Esophagus squamous epithelium (tissue), 5 donors: ENCODE measurements around the gene TESPA1. TPM values are rescaled to one million over a fixed set of nuclear protein-coding genes. Genes with fewer than 3 reads are reported as not detected.
A peak's percentile ranks its signal among the peaks of the same experiment; 100 is the strongest.
"Not testable (repeated sequence)": the region's sequence is repeated elsewhere in the genome, so short reads cannot be mapped to it uniquely, and the experiment has no call there.

Source experiments
- DNase-seq: peaks from one replicate; lab custom pipeline; 2025; lab: John Stamatoyannopoulos, UW
- H3K27ac ChIP-seq, 4 donors: fragments of 200-600 bp; sonication (generic); one replicate each; pipeline ENCODE4 v1.5.1; 2016 to 2019; ENCODE audit warnings: mild to moderate bottlenecking in 1 of 4
- H3K27me3 ChIP-seq, 4 donors: fragments of 200-600 bp; sonication (generic); 1 replicate in 3 of 4; 2 replicates in 1 of 4; pipeline versions ENCODE4 v1.5.1 to v1.6.0; 2017 to 2021; ENCODE audit warnings: antibody characterized with exemption in 1 of 4
- H3K36me3 ChIP-seq, 3 donors: fragments of 200-600 bp; sonication (generic); one replicate each; pipeline ENCODE4 v1.5.1; 2016 to 2019
- H3K4me1 ChIP-seq, 3 donors: fragments of 200-600 bp; sonication (generic); one replicate each; pipeline ENCODE4 v1.5.1; 2017 to 2019
- H3K4me3 ChIP-seq, 4 donors: fragments of 200-600 bp; sonication (generic); 1 replicate in 3 of 4; 2 replicates in 1 of 4; pipeline ENCODE4 v1.5.1; 2016 to 2019; ENCODE audit warnings: mild to moderate bottlenecking in 2 of 4, moderate library complexity in 1 of 4
- H3K9me3 ChIP-seq, 3 donors: fragments of 200-600 bp; sonication (generic); one replicate each; pipeline ENCODE4 v1.5.1; 2016 to 2019
- POLR2A ChIP-seq, 4 donors: fragments of 450-650 bp; IDR thresholded peaks; one replicate each; pipeline ENCODE4 v1.6.1; 2017; ENCODE audit warnings: antibody characterized with exemption in 4 of 4, mild to moderate bottlenecking in 4 of 4, moderate library complexity in 3 of 4
- WGBS, 2 donors: methylation state at CpG; one replicate each; pipeline ENCODE4 v1.1.5; 2018; 5-methylcytosine and 5-hydroxymethylcytosine counted together
- intact Hi-C: fragments of 100-400 bp; cut with DNase I; formaldehyde crosslinking; loops from one replicate; pipeline ENCODE4 v1.15.0; 2022
- total RNA-seq, 4 donors: library from RNA; depleted of rRNA; stranded (reverse); fragments of >200 nt; gene quantifications; one replicate each; pipeline ENCODE4 v1.1.0, GENCODE V29; 2016
- TF ChIP-seq, protein P1 (sequence below), 6 experiments: fragments of 450-650 bp in 4 of 6; fragments of 200-600 bp in 2 of 6; sonication (generic) in 2 of 6; IDR thresholded peaks; one replicate each; pipeline ENCODE4 v1.5.1; 2016 to 2019; ENCODE audit warnings: antibody characterized with exemption in 6 of 6, mild to moderate bottlenecking in 4 of 6, moderate library complexity in 4 of 6
- donor health status: DM: yes; HTN: yes; CAD: no.

The TESPA1 gene
- total RNA-seq, 4 donors from 2014 or later: 0.31 to 6.7 (median 2.0) TPM; not detected in 1

DNA sequence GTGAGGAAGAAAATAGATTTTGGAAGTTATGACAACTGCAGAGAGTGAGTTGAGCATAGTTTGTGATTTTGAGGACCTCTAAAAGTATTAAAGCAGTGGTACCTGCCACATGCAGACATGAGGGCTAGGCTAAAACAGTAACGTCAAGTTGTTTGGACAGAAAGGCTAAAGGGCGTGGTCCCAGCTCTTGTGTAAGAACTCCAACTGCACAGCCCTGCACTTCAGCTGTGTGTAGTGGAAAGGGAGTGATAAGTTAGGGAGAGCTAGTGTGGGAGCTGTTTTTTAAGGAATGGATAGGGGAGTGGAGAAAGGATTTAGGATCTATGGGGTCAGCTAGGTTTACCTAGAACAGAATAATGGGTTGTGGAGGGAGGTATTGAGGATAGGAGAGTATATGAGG, 39.5 kb downstream of the TESPA1 start:
- 59 to 64% methylated on average over 2 of the region's 2 CpGs for WGBS, 2 donors
- intact Hi-C loops: no loop called here
- Histone ChIP-seq H3K4me3 (no peak overlapping the region), H3K27ac (no peak overlapping the region), H3K36me3 (no peaks in the 10 kb centered on the region), H3K9me3 (no peaks in the 10 kb centered on the region), H3K4me1 (peaks cover 0 to 7% (median 0%) of the 10 kb centered on the region in 3 donors), H3K27me3 (no peaks in the 10 kb centered on the region)
- TF ChIP-seq, protein P1, sequence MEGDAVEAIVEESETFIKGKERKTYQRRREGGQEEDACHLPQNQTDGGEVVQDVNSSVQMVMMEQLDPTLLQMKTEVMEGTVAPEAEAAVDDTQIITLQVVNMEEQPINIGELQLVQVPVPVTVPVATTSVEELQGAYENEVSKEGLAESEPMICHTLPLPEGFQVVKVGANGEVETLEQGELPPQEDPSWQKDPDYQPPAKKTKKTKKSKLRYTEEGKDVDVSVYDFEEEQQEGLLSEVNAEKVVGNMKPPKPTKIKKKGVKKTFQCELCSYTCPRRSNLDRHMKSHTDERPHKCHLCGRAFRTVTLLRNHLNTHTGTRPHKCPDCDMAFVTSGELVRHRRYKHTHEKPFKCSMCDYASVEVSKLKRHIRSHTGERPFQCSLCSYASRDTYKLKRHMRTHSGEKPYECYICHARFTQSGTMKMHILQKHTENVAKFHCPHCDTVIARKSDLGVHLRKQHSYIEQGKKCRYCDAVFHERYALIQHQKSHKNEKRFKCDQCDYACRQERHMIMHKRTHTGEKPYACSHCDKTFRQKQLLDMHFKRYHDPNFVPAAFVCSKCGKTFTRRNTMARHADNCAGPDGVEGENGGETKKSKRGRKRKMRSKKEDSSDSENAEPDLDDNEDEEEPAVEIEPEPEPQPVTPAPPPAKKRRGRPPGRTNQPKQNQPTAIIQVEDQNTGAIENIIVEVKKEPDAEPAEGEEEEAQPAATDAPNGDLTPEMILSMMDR (IDR thresholded peaks at IDR 0.05): no peak
- TF ChIP-seq POLR2A (IDR thresholded peaks at IDR 0.05): no peak
- DNase-seq: no peak

DNA sequence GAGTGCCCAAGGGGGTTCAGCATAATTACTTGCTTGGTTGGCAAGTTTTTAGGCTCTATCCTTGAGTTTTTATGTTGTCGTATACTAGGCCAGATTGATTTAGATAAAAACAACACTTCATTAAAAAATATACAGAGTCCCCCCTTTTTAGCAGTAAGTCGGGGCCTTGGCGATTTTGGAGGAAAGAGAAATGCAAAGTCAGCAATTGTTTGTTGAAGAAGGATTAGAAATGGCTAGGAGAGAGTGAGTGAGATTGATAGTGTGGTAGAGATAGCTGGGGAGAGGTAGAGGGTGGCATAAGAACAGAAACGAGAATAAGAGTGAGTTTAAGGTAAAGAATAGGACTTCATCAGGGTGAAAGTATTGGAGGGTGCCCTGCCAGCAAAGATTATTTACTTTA, 41.3 kb downstream of the TESPA1 start:
- DNase-seq, intact Hi-C loops, H3K4me1 ChIP-seq, H3K36me3 ChIP-seq, H3K27me3 ChIP-seq, H3K27ac ChIP-seq, H3K4me3 ChIP-seq, H3K9me3 ChIP-seq: not testable (repeated sequence)
- 55 to 71% methylated on average over 4 of the region's 4 CpGs for WGBS, 2 donors

DNA sequence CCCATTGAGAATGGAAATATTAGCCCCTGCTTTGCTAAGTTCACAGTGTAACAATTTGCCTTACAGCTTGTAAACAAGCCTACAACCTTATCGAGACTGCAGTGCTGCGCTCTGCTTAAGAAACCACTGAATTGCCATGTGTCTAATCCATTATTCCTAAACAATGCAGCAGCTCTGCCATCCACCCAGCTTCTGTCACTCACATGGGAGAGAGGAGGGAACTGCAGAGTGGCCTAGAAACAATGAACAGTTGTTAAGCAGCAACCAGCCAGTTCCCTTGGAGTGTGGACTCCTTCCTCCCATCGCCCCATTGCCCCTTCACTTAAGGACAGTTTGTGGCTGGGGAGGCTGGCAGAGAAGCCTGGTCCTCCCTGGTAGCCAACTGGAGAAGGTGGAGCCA, 42.9 kb downstream of the TESPA1 start:
- H3K4me1 ChIP-seq: peaks cover 0 to 17% (median 0%) of the 10 kb centered on the region in 3 donors
- no peak for DNase-seq
- H3K36me3 ChIP-seq: no peaks in the 10 kb centered on the region
- H3K27me3 ChIP-seq: no peaks in the 10 kb centered on the region
- intact Hi-C loops: no loop called here
- no peak overlapping the region for H3K4me3 ChIP-seq
- no peaks in the 10 kb centered on the region for H3K9me3 ChIP-seq
- no peak overlapping the region for H3K27ac ChIP-seq
- TF ChIP-seq POLR2A (IDR thresholded peaks at IDR 0.05): no peak
- TF ChIP-seq, protein P1 (IDR thresholded peaks at IDR 0.05): no peak
- WGBS, 2 donors: 81 to 100% methylated on average over 3 of the region's 3 CpGs

DNA sequence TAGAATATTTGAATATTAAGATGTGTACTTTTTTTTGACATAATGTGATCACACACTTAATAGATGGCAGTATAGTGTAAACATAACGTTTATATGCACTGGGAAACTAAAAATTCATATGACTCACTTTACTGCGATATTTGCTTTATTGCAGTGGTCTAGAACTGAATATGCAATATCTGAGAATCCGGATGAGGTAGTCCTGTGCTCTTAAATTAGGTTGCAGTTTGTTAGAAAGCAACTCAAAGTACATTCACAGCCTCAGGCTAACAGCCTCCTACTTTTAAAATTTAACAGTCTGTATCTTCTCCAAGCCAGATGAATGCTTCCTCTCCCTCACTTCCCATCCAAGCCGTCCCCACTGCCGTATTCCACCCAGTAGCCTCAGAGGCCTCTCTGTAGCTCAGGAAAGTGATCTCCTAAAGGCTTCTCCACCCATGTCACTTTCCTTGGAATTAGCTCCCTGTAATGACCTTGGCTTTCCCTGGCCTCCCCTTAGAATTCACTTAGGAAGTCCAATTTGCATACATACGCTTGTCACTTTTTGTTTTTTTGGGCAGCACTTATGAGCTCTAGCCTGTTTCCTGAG, 43.7 kb downstream of the TESPA1 start:
- no peak for DNase-seq
- H3K9me3 ChIP-seq: no peaks in the 10 kb centered on the region
- no peaks in the 10 kb centered on the region for H3K27me3 ChIP-seq
- peaks cover 0 to 25% (median 8%) of the 10 kb centered on the region in 3 donors for H3K4me1 ChIP-seq
- no peak overlapping the region for H3K4me3 ChIP-seq
- H3K36me3 ChIP-seq: no peaks in the 10 kb centered on the region
- WGBS, 2 donors: 62 to 64% methylated on average over 6 of the region's 6 CpGs
- intact Hi-C loops: no loop called here
- H3K27ac ChIP-seq: no peak overlapping the region
- TF ChIP-seq, protein P1 (IDR thresholded peaks at IDR 0.05): no peak
- TF ChIP-seq POLR2A (IDR thresholded peaks at IDR 0.05): no peak

DNA sequence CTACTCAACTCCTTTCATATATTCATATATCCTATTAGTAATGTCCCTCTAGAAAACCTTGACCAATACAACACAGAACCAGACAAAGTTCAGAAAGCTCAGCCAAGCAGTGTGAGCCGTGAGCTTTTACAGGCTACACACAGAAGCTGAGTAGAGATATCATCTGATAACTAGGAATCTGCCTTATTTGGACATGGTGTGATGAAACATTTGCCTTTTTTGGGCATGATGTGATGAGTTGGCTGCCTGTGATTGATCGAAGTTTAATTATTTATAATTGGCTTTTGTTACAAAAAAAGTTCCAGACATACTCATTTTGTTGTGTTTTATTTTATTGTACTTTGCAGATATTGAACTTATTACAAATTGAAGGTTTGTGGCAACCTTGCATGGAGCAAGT, 46.6 kb downstream of the TESPA1 start:
- Histone ChIP-seq H3K4me1 (peaks cover 8 to 48% (median 11%) of the 10 kb centered on the region in 3 donors), H3K36me3 (no peaks in the 10 kb centered on the region), H3K27me3 (no peaks in the 10 kb centered on the region), H3K27ac (no peak overlapping the region), H3K9me3 (no peaks in the 10 kb centered on the region), H3K4me3 (no peak overlapping the region)
- no peak for DNase-seq
- intact Hi-C loops: no loop called here
- WGBS, 2 donors: 93 to 94% methylated on average over 2 of the region's 2 CpGs
- TF ChIP-seq, protein P1 (IDR thresholded peaks at IDR 0.05): no peak
- no peak for TF ChIP-seq POLR2A (IDR thresholded peaks at IDR 0.05)

DNA sequence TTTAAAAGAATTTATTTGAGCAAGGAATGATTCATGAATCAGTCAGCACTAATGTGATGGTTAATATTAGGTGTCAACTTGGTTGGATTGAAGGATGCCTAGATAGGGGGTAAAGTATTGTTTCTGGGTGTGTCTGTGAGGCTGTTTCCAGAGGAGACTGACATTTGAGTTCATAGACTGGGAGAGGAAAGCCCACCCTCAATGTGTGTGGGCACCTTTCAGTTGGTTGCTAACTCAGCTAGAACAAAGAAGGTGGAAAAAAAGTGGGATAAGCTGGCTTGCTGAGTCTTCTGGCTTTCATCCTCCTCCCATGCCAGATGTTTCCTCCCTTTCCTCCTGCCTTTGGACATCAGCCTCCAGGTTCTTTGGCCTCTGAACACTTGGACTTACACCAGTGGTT, 47.2 kb downstream of the TESPA1 start:
- intact Hi-C loops: no loop called here
- H3K27ac ChIP-seq: peak overlapping the region in 3 of 4 donors; percentile 13 to 85 (median 85)
- H3K9me3 ChIP-seq: no peaks in the 10 kb centered on the region
- peaks cover 8 to 53% (median 11%) of the 10 kb centered on the region in 3 donors for H3K4me1 ChIP-seq
- H3K27me3 ChIP-seq: no peaks in the 10 kb centered on the region
- no peak overlapping the region for H3K4me3 ChIP-seq
- DNase-seq: no peak
- H3K36me3 ChIP-seq: no peaks in the 10 kb centered on the region
- TF ChIP-seq, protein P1 (IDR thresholded peaks at IDR 0.05): no peak
- TF ChIP-seq POLR2A (IDR thresholded peaks at IDR 0.05): no peak
